Thymus (tissue), 2 donors: ENCODE measurements around the gene KLHDC7B. TPM values are rescaled to one million over a fixed set of nuclear protein-coding genes. Genes with fewer than 3 reads are reported as not detected.

Experiments used
- polyA plus RNA-seq: library from polyadenylated mRNA; stranded (reverse); fragments of 200-250 nt; gene quantifications from one replicate; pipeline ENCODE4 v1.2.3, GENCODE V29; 2013
- total RNA-seq: library from RNA; stranded (reverse); fragments of 120-200 nt; gene quantifications from one replicate; pipeline ENCODE4 v1.2.4, GENCODE V29; 2013
- donor health status: healthy.

Gene KLHDC7B
- total and polyA plus RNA-seq, 2 donors, result 6.0 to 23.4 TPM

Other genes starting within 250 kb of the KLHDC7B start
- 13.1 TPM for gene PLXNB2, start 238.3 kb upstream of the KLHDC7B start, total RNA-seq
- gene PLXNB2, start 238.3 kb upstream of the KLHDC7B start, polyA plus RNA-seq, result 53.2 TPM
- 1.4 TPM for gene DENND6B, start 218.9 kb upstream of the KLHDC7B start, total RNA-seq
- 8.3 TPM for gene DENND6B, start 218.9 kb upstream of the KLHDC7B start, polyA plus RNA-seq
- 45.7 TPM for gene PPP6R2, start 202.6 kb upstream of the KLHDC7B start, total RNA-seq
- 45.4 TPM for gene PPP6R2, start 202.6 kb upstream of the KLHDC7B start, polyA plus RNA-seq
- gene SBF1, start 70.9 kb upstream of the KLHDC7B start, total RNA-seq, result 56.7 TPM
- 88.2 TPM for gene SBF1, start 70.9 kb upstream of the KLHDC7B start, polyA plus RNA-seq
- 1.5 TPM for gene ADM2, start 64.4 kb upstream of the KLHDC7B start, total RNA-seq
- 1.4 TPM for gene ADM2, start 64.4 kb upstream of the KLHDC7B start, polyA plus RNA-seq
- gene MIOX, start 59.0 kb upstream of the KLHDC7B start, total RNA-seq, result 0.61 TPM
- 1.7 TPM for gene MIOX, start 59.0 kb upstream of the KLHDC7B start, polyA plus RNA-seq
- 23.5 TPM for gene LMF2, start 38.2 kb upstream of the KLHDC7B start, total RNA-seq
- 90.2 TPM for gene LMF2, start 38.2 kb upstream of the KLHDC7B start, polyA plus RNA-seq
- 57.6 TPM for gene NCAPH2, start 37.7 kb upstream of the KLHDC7B start, total RNA-seq
- 40.8 TPM for gene NCAPH2, start 37.7 kb upstream of the KLHDC7B start, polyA plus RNA-seq
- 3.5 TPM for gene SCO2, start 20.3 kb upstream of the KLHDC7B start, total RNA-seq
- 9.8 TPM for gene SCO2, start 20.3 kb upstream of the KLHDC7B start, polyA plus RNA-seq
- 97.3 TPM for gene TYMP, start 15.9 kb upstream of the KLHDC7B start, total RNA-seq
- 156 TPM for gene TYMP, start 15.9 kb upstream of the KLHDC7B start, polyA plus RNA-seq
- 0.19 TPM for gene SYCE3, start 17.0 kb downstream of the KLHDC7B start, total RNA-seq
- gene SYCE3, start 17.0 kb downstream of the KLHDC7B start, polyA plus RNA-seq, result 1.1 TPM
- 8.5 TPM for gene CPT1B, start 32.5 kb downstream of the KLHDC7B start, total RNA-seq
- gene CPT1B, start 32.5 kb downstream of the KLHDC7B start, polyA plus RNA-seq, result 74.1 TPM
- gene CHKB, start 37.0 kb downstream of the KLHDC7B start, total RNA-seq, result 65.6 TPM
- gene CHKB, start 37.0 kb downstream of the KLHDC7B start, polyA plus RNA-seq, result 299 TPM
- gene MAPK8IP2, start 54.9 kb downstream of the KLHDC7B start, total RNA-seq, result 0.33 TPM
- gene MAPK8IP2, start 54.9 kb downstream of the KLHDC7B start, polyA plus RNA-seq, result 0.96 TPM
- gene ARSA, start 82.3 kb downstream of the KLHDC7B start, total RNA-seq, result 10.7 TPM
- 63.3 TPM for gene ARSA, start 82.3 kb downstream of the KLHDC7B start, polyA plus RNA-seq
- gene SHANK3, start 126.9 kb downstream of the KLHDC7B start, total RNA-seq, result 0.61 TPM
- gene SHANK3, start 126.9 kb downstream of the KLHDC7B start, polyA plus RNA-seq, result 8.6 TPM
- gene ACR, start 192.3 kb downstream of the KLHDC7B start, total RNA-seq, result not detected
- gene ACR, start 192.3 kb downstream of the KLHDC7B start, polyA plus RNA-seq, result 0.21 TPM
- 12.4 TPM for gene RABL2B, start 237.7 kb downstream of the KLHDC7B start, total RNA-seq
- 27.6 TPM for gene RABL2B, start 237.7 kb downstream of the KLHDC7B start, polyA plus RNA-seq